Stimulated activated CD8-positive, alpha-beta memory T cell treated with anti-CD3 and anti-CD28 coated beads, Interleukin-15, amount 100 ng/mL, for 24 hours (primary cell): ENCODE measurements around the gene SCARF2.
"Not testable (repeated sequence)": the region's sequence is repeated elsewhere in the genome, so short reads cannot be mapped to it uniquely, and the experiment has no call there.

Experiments
- DNase-seq: peaks from one replicate; pipeline ENCODE4 v3.0.0-alpha.2; 2020; ENCODE audit warnings: low read depth

The SCARF2 gene

DNA sequence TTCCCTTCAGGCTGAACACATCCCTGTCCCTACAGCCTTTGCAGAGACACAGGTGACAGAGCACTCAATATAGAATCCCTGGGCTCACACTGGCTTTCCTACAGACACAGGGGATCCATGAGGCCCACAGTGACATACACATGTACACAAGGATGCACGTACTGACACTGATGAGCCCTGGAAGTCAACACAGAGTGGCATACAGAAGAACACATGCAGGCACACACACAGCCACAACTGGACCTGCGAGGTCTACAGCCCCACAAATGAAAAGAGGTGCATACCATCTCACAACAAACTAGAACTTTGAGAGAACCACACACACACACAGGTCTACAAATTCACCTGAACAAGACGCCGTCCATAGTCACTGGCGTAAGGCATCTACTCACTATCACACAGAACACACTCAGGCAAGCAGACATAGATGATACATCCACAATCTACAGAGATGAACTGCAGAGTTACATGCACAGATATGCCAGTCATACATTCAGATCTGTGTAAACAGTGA lies 47.2 kb downstream of the SCARF2 start:
- DNase-seq: no peak

DNA sequence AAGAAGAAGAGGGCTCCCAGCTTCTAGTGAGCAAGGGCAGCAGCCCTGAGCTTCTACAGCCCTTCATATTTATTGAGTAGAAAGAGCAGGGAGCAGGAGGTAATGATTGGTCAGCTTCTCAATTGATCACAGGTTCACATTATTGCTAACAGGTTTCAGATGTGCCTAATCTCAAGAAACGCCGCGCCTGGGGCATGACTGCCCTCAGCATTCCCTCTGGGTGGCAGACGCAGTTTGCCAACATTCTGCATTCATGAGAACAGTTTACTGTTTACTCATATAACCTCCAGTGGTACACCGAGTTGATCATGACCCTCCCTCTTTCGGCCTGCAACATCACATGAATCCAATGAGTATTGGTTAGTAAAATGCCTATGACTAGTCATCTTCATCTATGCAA lies 48.3 kb downstream of the SCARF2 start:
- DNase-seq: no peak

DNA sequence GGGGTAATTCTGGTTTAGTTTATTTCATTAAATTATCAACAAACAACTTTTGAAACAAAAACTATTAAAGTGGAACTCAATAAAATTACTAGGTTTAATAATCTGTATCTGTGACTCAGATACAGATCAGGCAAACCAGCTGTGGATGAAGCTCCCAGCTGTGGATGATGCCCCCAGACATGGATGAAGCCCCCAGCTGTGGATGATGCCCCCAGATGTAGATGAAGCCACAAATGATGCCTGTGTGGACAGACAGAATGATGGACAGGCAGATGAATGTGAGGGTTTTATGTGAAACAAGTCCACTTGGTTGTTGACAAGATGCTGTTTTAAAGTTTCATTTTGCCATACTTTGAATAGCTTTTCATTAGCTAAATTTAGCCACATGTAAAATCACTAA lies 49.4 kb downstream of the SCARF2 start:
- DNase-seq: no peak

DNA sequence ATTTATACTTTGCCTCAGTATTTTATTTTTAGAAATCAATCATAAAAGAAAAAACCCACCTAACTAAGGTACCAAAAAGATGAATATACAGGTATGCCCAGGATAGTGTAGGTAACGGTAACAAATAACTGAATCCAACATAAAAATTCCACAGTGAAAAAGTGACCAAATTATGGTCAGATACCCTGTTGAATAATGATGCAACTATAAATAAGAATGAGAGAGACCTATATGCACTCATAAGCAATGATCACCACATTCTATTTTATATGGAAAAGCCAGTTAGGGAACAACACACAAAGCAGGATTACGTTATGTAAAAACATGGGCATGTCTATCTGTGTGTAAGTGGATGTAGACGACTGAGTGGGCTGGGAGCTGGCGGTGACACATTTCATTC lies 50.7 kb downstream of the SCARF2 start:
- no peak for DNase-seq

DNA sequence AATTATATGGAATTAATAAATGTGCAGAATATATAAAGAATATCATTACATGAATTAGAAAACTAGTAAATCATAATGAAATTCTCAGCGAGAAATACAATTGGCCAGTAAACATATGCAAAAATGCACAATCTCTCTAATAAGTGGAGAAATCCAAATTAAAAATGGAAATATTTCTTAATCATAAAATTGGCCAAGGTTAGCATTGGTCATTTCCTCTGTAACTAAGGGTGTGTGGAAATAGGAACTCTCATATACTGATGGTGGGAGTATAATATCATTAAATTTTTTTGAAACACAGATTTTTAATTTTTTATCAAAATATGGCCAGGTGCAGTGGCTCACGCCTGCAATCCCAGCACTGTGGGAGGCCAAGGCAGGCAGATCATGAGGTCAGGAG lies 51.3 kb downstream of the SCARF2 start:
- no peak for DNase-seq

DNA sequence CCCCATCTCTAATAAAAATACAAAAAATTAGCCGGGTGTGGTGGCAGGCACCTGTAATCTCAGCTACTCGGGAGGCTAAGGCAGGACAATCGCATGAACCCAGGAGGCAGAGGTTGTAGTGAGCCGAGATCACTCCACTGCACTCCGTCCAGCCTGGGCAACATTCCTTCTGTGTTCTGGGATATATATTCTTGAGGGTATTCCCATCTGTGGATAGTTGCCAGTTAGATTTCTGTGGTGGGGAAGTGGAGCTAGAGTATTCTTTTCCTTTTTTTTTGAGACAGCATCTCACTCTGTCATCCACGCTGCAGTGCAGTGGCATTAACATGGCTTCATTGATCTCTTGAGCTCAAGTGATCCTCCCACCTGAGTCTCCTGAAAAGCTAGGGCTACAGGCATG lies 52.8 kb downstream of the SCARF2 start:
- no peak for DNase-seq

DNA sequence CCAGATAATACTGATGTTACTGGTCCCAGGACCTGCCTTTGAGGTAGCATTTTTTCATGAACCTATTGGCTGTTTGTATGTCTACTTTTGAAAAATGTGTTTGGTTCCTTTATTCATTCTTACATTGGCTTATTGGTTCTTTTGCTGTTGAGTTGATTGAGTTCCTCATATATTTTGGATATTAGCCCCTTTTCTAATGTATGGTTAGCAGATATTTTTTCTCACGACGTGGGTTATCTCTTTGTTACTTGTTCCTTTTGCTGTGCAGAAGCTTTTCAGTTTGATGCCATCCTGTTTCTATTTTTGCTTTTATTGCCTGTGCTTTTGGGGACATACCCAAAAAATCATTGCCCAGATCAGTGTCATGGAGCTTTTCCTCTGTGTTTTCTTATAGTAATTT lies 53.5 kb downstream of the SCARF2 start:
- DNase-seq: no peak

DNA sequence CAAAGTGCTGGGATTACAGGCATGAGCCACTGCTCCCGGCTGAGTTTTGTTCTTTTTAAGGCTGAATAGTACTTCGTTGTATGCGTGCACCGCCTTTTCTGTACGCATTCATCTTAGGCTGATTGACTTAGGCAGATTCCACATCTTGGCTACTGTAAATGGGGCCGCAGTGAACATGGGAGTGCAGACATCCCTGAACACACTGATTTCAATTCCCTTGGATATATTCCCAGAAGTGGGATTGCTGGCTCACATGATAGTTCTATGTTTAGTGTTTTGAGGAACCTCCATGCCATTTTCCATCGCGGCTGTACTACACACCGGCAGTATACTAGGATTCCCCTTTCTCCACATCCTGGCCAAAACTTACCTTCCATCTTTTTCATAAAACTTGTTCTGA lies 54.1 kb downstream of the SCARF2 start:
- no peak for DNase-seq

DNA sequence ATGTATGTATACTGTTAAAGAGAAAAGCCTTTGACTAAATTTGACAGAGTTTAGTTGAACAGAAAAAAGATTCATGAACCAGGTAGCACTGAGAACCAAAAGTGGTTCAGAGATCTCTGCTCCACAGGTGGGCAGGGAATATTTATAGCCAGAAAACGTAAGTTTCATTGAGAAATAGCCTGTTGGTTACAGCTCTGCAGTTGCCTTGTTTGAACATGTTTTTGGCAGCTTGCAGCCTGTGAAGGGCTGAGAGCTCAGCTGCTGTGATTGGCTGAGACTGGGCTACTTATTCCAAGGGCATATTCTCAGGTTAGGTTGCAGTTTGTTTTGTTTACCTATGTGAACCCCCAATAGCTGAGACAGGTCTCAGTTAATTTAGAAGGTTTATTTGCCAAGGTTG lies 57.1 kb downstream of the SCARF2 start:
- no peak for DNase-seq

DNA sequence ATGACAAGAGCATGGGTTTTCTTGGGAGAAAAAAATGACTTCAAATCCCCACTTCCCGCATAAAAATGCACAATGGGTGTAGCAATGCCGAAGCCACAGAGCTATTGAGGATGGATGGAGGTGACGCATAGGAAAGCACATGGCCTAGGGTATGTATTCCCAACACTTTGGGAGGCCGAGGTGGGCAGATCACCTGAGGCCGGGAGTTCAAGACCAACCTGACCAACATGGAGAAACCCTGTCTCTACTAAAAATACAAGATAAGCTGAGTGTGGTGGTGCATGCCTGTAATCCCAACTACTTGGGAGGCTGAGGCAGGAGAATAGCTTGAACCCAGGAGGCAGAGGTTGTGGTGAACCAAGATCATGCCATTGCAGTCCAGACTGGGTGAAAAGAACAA lies 58.9 kb downstream of the SCARF2 start:
- not testable (repeated sequence) for DNase-seq

DNA sequence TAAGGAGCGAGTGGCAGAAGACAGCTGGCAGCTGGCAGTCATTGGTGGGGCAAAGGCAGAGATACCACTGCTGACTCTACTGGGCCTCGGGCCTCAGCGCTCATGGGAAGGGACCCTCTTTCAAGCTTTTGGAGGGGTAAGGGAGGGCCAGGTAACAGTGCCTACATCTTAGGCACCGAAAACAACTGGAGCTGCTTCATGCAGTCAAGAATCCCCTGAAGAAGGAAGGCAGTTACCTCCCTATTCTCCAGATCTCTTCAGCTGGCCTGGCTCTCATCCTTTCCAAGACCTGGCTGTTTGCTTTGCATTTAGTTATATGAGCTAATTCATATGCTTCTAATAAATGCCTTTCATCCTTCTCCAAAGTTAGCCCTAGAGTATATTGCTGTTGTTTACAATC lies 59.5 kb downstream of the SCARF2 start:
- no peak for DNase-seq

DNA sequence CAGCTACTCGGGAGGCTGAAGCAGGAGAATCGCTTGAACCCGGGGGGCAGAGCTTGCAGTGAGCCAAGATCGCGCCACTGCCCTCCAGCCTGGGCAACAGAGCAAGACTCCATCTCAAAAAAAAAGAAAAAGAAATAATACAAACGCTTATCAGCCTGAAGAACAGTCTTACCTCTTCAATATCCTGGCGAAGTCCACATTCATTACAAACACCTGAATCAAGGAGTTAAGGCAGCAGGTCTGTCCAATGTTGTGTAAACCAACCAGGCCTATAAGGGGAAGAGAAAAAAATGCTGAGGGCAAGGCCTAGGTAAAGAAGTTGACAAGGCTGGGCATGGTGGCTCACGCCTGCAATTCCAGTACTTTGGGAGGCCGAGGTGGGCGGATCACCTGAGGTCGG lies 60.6 kb downstream of the SCARF2 start:
- DNase-seq: not testable (repeated sequence)

DNA sequence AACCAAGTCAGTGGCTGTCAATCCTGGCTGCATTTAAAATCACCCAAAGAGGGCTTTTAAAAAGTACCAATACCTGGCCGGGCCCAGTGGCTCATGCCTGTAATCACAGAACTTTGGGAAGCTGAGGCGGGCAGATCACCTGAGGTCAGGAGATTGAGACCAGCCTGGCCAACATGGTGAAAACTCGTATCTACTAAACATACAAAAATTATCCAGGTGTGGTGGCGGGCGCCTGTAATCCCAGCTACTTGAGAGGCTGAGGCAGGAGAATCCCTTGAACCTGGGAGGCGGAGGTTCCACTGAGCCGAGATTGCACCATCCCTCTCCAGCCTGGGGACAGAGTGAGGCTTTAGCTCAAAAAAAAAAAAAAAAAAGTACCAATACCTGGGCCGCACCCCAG lies 61.3 kb downstream of the SCARF2 start:
- not testable (repeated sequence) for DNase-seq
